Measurements from ENCODE around the gene GDI2.

DNA sequence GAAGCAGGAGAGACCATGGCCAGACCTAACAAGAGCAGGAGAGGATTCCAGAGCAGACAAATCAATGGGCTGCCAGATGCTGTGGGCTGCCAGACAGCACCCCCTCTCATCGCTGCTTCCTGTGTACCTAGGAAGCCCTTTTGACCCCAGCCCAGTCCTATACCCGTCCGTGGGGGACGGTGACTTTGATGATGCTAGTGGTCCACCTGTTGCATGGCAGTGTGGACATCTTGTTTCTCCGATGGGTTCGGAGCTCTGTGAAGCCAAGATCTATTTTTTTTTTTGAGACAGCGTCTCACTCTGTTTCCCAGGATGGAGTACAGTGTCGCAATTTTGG is 18.2 kb upstream of the GDI2 start:
- TF ChIP-seq ZNF274 (IDR thresholded peaks at IDR 0.05; ENCODE audit: borderline replicate concordance, low read depth, low read length) (no peak), ZNF76 (CRISPR knock-in tag; IDR thresholded peaks at IDR 0.05; ENCODE audit: borderline replicate concordance) (no peak), ZNF695 (CRISPR knock-in tag; IDR thresholded peaks at IDR 0.05) (no peak)

Data from K562 (cell line).